GM18870 (cell line): ENCODE data around the gene KDM7A.
"Not testable (repeated sequence)": the region's sequence is repeated elsewhere in the genome, so short reads cannot be mapped to it uniquely, and the experiment has no call there.

ENCODE experiments used
- ATAC-seq: cut with Tn5 transposase; IDR thresholded peaks from one replicate; pipeline ENCODE4 v1.9.1; 2021; ENCODE audit warnings: moderate library complexity; ENCODE audit not compliant: unreplicated experiment

The KDM7A gene

GRCh38 chr7:140201393-140201792 lies 24.6 kb upstream of the KDM7A start:
- no peak for ATAC-seq

GRCh38 chr7:140200061-140200989 lies 23.5 kb upstream of the KDM7A start:
- ATAC-seq: no peak

- ATAC-seq: no peak
These were observed 21.2 kb upstream of the KDM7A start for GRCh38 chr7:140197938-140198337.

- ATAC-seq: no peak
These were observed 20.6 kb upstream of the KDM7A start for GRCh38 chr7:140197218-140197890.

GRCh38 chr7:140196361-140197217 lies 19.8 kb upstream of the KDM7A start:
- no peak for ATAC-seq

GRCh38 chr7:140195859-140196258 lies 19.1 kb upstream of the KDM7A start:
- ATAC-seq: no peak

GRCh38 chr7:140192620-140193019 lies 15.8 kb upstream of the KDM7A start:
- no peak for ATAC-seq

GRCh38 chr7:140192176-140192575 lies 15.4 kb upstream of the KDM7A start:
- ATAC-seq: no peak

- ATAC-seq: no peak
These were observed 13.8 kb upstream of the KDM7A start for GRCh38 chr7:140190588-140190987.

- ATAC-seq: no peak
These were observed 13.1 kb upstream of the KDM7A start for GRCh38 chr7:140189917-140190316.

GRCh38 chr7:140182917-140183316 lies 6.1 kb upstream of the KDM7A start:
- ATAC-seq: no peak

- no peak for ATAC-seq
These were observed 2.6 kb upstream of the KDM7A start for GRCh38 chr7:140179339-140179738.

GRCh38 chr7:140176122-140176701 lies 571 bp downstream of the KDM7A start:
- no peak for ATAC-seq

- ATAC-seq: peak; percentile 80
These were observed 1.3 kb downstream of the KDM7A start for GRCh38 chr7:140175221-140176121.

- ATAC-seq: no peak
These were observed 2.6 kb downstream of the KDM7A start for GRCh38 chr7:140174217-140174616.

GRCh38 chr7:140170375-140170774 lies 6.4 kb downstream of the KDM7A start:
- ATAC-seq: no peak

GRCh38 chr7:140168816-140169215 lies 8.0 kb downstream of the KDM7A start:
- ATAC-seq: no peak

- no peak for ATAC-seq
These were observed 11.4 kb downstream of the KDM7A start for GRCh38 chr7:140165422-140165821.

GRCh38 chr7:140162081-140162480 lies 14.7 kb downstream of the KDM7A start:
- ATAC-seq: not testable (repeated sequence)

GRCh38 chr7:140161047-140161446 lies 15.7 kb downstream of the KDM7A start:
- no peak for ATAC-seq
